HepG2 (cell line): ENCODE measurements around the gene YPEL3. TPM values are rescaled to one million over a fixed set of nuclear protein-coding genes. Genes with fewer than 3 reads are reported as not detected.

ENCODE experiments used
- ATAC-seq: fragments of 200-7000 bp; cut with Tn5 transposase; 3 replicates; pipeline ENCODE4 v1.9.1; 2020; ENCODE audit warnings: mild to moderate bottlenecking, moderate library complexity
- BruUV-seq: library from RNA; stranded (reverse); fragments of 400-500 nt; replicated peaks from 2 replicates; lab custom pipeline; 2021; lab: Mats Ljungman, UMichigan
- CTCF ChIA-PET: fragments of 300-600 bp; formaldehyde crosslinking; extraction: SDS; loops from one replicate; lab custom pipeline; 2021; ENCODE audit warnings: low total read pairs, inconsistent platforms, low intra/inter-chr PET ratio; lab: Yijun Ruan, JAX
- POLR2A ChIA-PET: fragments of 350-600 bp; sonication (Branson Sonifier 250); formaldehyde crosslinking; loops from one replicate; lab custom pipeline; 2020; ENCODE audit warnings: antibody characterized with exemption, inconsistent platforms; lab: Yijun Ruan, JAX
- DNase-seq: peaks from one replicate; pipeline ENCODE4 v3.0.0-alpha.2; 2015; ENCODE audit warnings: low spot score
- FAIRE-seq: peaks from 3 replicates; lab custom pipeline; 2011; peaks lifted over from hg19 to GRCh38; lab: Jason Lieb, UNC
- H2AFZ ChIP-seq: one replicate; pipeline ENCODE4 v1.6.1; 2011; ENCODE audit warnings: low read length, inconsistent platforms
- H3K27ac ChIP-seq: fragments of 300-600 bp; 3 replicates; pipeline ENCODE4 v1.8.0; 2011; ENCODE audit warnings: mixed run types, mild to moderate bottlenecking, mixed read lengths, low read length, inconsistent platforms; ENCODE audit not compliant: insufficient read depth; ENCODE audit errors: extremely low read length
- H3K27me3 ChIP-seq, 2 experiments: fragments of 200-600 bp in 1 of 2; 2 replicates in 1 of 2; 3 replicates in 1 of 2; pipeline versions ENCODE4 v1.6.0 to v1.8.0; 2011; ENCODE audit warnings: low read length in 2 of 2, mild to moderate bottlenecking in 2 of 2, moderate library complexity in 2 of 2, inconsistent platforms in 1 of 2; ENCODE audit not compliant: insufficient read depth in 2 of 2, control insufficient read depth in 1 of 2
- H3K36me3 ChIP-seq, 2 experiments: fragments of 200-600 bp in 1 of 2; replicated peaks in 1 of 2; 2 replicates in 1 of 2; 3 replicates in 1 of 2; pipeline versions ENCODE4 v1.5.1 to v1.8.0; 2011; ENCODE audit warnings: low read length in 2 of 2, inconsistent platforms in 1 of 2; ENCODE audit not compliant: insufficient read depth in 2 of 2, control insufficient read depth in 1 of 2
- H3K4me1 ChIP-seq: 2 replicates; pipeline ENCODE4 v1.5.1; 2012; ENCODE audit warnings: low read length, inconsistent platforms; ENCODE audit not compliant: insufficient read depth
- H3K4me2 ChIP-seq: 2 replicates; pipeline ENCODE4 v1.6.0; 2011; ENCODE audit warnings: low read depth, low read length, inconsistent platforms
- H3K4me3 ChIP-seq, 3 experiments: fragments of 200-600 bp in 1 of 3; sonication (generic), shearing (Covaris generic) in 1 of 3; replicated peaks in 1 of 3; 2 replicates each; pipeline ENCODE4 v1.5.1; 2011 to 2016; ENCODE audit warnings: low read length in 3 of 3, inconsistent platforms in 2 of 3, low read depth in 2 of 3, mild to moderate bottlenecking in 2 of 3, control low read depth in 1 of 3, mixed read lengths in 1 of 3; ENCODE audit not compliant: insufficient read depth in 1 of 3
- H3K79me2 ChIP-seq: one replicate; pipeline ENCODE4 v1.6.1; 2011; ENCODE audit warnings: low read length, inconsistent platforms; ENCODE audit not compliant: insufficient read depth
- H3K9ac ChIP-seq: 2 replicates; pipeline ENCODE4 v1.6.0; 2011; ENCODE audit warnings: mild to moderate bottlenecking, low read depth, low read length, inconsistent platforms; ENCODE audit not compliant: insufficient read depth
- H3K9me3 ChIP-seq: 2 replicates; pipeline ENCODE4 v1.5.1; 2012; ENCODE audit warnings: mild to moderate bottlenecking, low read length
- H4K20me1 ChIP-seq: 2 replicates; pipeline ENCODE4 v1.6.0; 2011; ENCODE audit warnings: inconsistent platforms, mild to moderate bottlenecking, low read length, moderate library complexity; ENCODE audit not compliant: insufficient read depth
- BRD4 ChIP-seq: sonication (generic); formaldehyde crosslinking; IDR thresholded peaks from 2 replicates; pipeline ENCODE4 v1.4.0; 2020; ENCODE audit warnings: missing genetic modification reagents
- NFE2 ChIP-seq: sonication (generic); formaldehyde crosslinking; IDR thresholded peaks from 2 replicates; pipeline ENCODE4 v1.4.0; 2020; ENCODE audit warnings: missing genetic modification reagents
- ZNF292 ChIP-seq: sonication (generic); formaldehyde crosslinking; IDR thresholded peaks from 2 replicates; pipeline ENCODE4 v1.8.1; 2022; ENCODE audit warnings: mild to moderate bottlenecking, low read depth, missing genetic modification reagents, borderline replicate concordance
- ZNF605 ChIP-seq: sonication (generic); formaldehyde crosslinking; IDR thresholded peaks from 2 replicates; pipeline ENCODE4 v1.8.0; 2022; ENCODE audit warnings: mild to moderate bottlenecking, missing genetic modification reagents
- WGBS: methylation state at CpG from one replicate; pipeline ENCODE4 v1.1.6; 2017; ENCODE audit warnings: low lambda C conversion rate; 5-methylcytosine and 5-hydroxymethylcytosine counted together
- in situ Hi-C: cut with HindIII; loops from 2 replicates; pipeline ENCODE4 v1.10.0; 2017; ENCODE audit warnings: low pct_unique_long_range_greater_than_20kb; ENCODE audit not compliant: extremely low pct_ligation_motif_present
- intact Hi-C: fragments of 100-400 bp; cut with micrococcal nuclease; formaldehyde crosslinking; loops from one replicate; pipeline ENCODE4 v1.10.0; 2022; ENCODE audit not compliant: unreplicated experiment
- polyA plus RNA-seq, 8 experiments: library from polyadenylated mRNA; depleted of rRNA in 3 of 8; stranded (reverse) in 7 of 8; unstranded in 1 of 8; fragments of >200 nt; fragmentation: Illumina TruSeq in 4 of 8; extraction: Trizol in 4 of 8; gene quantifications; 2 replicates each; pipeline versions ENCODE4 v1.2.1 to v1.2.3, GENCODE V29; 2011 to 2016; ENCODE audit warnings: low read depth in 4 of 8, missing spikeins in 1 of 8, mixed read lengths in 1 of 8; ENCODE audit not compliant: insufficient read depth in 1 of 8
- total RNA-seq, 5 experiments: library from RNA; depleted of rRNA; stranded (reverse); fragments of >200 nt; fragmentation: Illumina TruSeq; extraction: Trizol; gene quantifications; 2 replicates each; pipeline ENCODE4 v1.2.3, GENCODE V29; 2016; ENCODE audit warnings: low read depth in 1 of 5
- TF ChIP-seq, protein P1 (sequence below): sonication (generic); formaldehyde crosslinking; IDR thresholded peaks from 2 replicates; pipeline ENCODE4 v1.5.0; 2020; ENCODE audit warnings: missing genetic modification reagents
- TF ChIP-seq, protein P2 (sequence below): sonication (generic); formaldehyde crosslinking; conservative IDR thresholded peaks from 2 replicates; pipeline ENCODE4 v1.4.0; 2020; ENCODE audit warnings: mild to moderate bottlenecking, missing genetic modification reagents, moderate library complexity
- TF ChIP-seq, protein P3 (sequence below): sonication (generic); formaldehyde crosslinking; IDR thresholded peaks from 2 replicates; pipeline ENCODE4 v1.4.0; 2020; ENCODE audit warnings: missing genetic modification reagents
- TF ChIP-seq, protein P4 (sequence below): sonication (generic); formaldehyde crosslinking; conservative IDR thresholded peaks from 2 replicates; pipeline ENCODE4 v1.8.0; 2022; ENCODE audit warnings: mild to moderate bottlenecking, moderate library complexity, missing genetic modification reagents
- TF ChIP-seq, protein P5 (sequence below): sonication (generic); formaldehyde crosslinking; IDR thresholded peaks from 2 replicates; pipeline ENCODE4 v1.4.0; 2020; ENCODE audit warnings: missing genetic modification reagents

Gene YPEL3
- total and polyA plus RNA-seq, 2 of the 13 experiments (the other 11 are each of a cell fraction or from before 2014, with no cell fraction given), result 5.4 to 47.0 TPM

DNA sequence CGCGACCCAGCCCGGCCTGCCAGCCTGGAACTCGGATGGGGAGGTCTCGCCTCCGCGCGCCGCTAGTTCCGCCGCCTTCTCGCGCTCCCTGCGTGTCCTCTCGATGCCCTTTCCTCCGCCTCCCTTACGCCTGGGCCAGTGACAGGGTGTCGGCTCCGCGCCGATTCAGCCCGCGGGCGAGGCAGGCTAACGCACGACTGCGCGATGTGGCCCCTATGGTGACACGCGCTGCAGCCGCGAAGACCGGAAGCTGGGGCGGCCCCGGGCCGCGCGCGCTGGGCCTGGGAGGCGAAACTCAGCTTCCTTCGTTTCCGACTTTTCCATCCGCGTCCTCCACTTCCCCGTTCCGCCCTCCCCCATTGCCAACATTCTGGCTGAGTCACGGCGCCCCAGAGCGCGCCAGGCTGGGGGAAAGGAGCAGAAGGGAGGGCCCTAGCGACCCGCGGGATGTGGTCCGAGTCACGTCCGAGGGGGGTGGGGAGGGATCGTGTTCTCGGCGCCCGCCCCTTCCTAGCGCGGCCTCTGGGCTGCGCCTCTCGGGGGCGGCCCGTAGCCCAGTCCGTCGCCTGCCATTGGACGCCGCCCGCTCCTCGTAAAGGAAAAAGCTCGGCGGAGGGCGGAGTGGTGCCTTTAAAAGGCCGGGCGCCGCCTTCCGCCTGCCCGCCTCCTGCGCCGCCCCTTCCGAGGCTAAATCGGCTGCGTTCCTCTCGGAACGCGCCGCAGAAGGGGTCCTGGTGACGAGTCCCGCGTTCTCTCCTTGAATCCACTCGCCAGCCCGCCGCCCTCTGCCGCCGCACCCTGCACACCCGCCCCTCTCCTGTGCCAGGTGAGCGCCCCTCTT is 30.7 kb downstream of the YPEL3 start, which contains the start of gene ALDOA:
Gene ALDOA, plus strand, starts transcription at position 659 of the 841 bp plus-strand sequence. CDS start 1,138 bp downstream, outside the sequence.
- H3K27me3 ChIP-seq, result peaks cover 0 to 2% of the 10 kb centered on the region in 2 experiments; a peak in 1 of 5 replicates
- BruUV-seq, result TSS peak; percentile 92
- FAIRE-seq (peak; percentile 48), DNase-seq (peak; percentile 96), ATAC-seq (peak; percentile 89)
- ChIA-PET CTCF (interaction anchor here (1.2 kb wide), 1 partner anchor 27 kb away, joined by 3 read pairs; no protein-coding TSS in a partner anchor), POLR2A (interaction anchor here (0.7 to 9.1 kb wide), 41 partner anchors 10 to 809 kb away, joined by 3 to 120 read pairs (median 5); partner anchors contain the start of genes ASPHD1, CD2BP2, CDIPT and CORO1A)
- peak within 1 kb of the TSS; percentile 92 to 100 (median 95) for H3K4me3 ChIP-seq
- under 1% methylated on average over 64 of the region's 99 CpGs for WGBS
- H3K79me2 ChIP-seq, result peaks cover 59% of the 10 kb centered on the region
- H2AFZ ChIP-seq, result no peak within 1 kb of the TSS
- H3K36me3 ChIP-seq, result peaks cover 31 to 40% of the 10 kb centered on the region in 2 experiments
- H3K9me3 ChIP-seq, result no peaks in the 10 kb centered on the region
- intact Hi-C loops, result loop anchor here (5.0 kb wide), 1 partner anchor 682 kb away; the partner anchor contains the start of gene PHKG2
- H3K4me2 ChIP-seq, result peak within 1 kb of the TSS; percentile 99
- H3K4me1 ChIP-seq, result peaks cover 46% of the 10 kb centered on the region
- in situ Hi-C loops, result no loop called here
- peaks cover 48% of the 10 kb centered on the region for H4K20me1 ChIP-seq
- peak within 1 kb of the TSS; percentile 95 for H3K27ac ChIP-seq
- peak within 1 kb of the TSS; percentile 90 for H3K9ac ChIP-seq
- TF ChIP-seq, protein P1, sequence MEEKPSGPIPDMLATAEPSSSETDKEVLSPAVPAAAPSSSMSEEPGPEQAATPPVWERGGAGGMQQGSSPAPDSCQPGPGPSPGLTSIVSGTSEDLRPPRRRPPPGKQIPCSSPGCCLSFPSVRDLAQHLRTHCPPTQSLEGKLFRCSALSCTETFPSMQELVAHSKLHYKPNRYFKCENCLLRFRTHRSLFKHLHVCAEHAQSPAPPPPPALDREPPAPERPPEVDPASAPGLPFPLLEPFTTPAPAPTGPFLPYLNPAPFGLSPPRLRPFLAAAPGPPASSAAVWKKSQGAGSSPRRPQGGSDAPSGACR, result peak; percentile 99
- TF ChIP-seq ZNF605 (CRISPR knock-in tag), result peak; percentile 98
- peak; percentile 99 for TF ChIP-seq BRD4 (CRISPR knock-in tag)
- peak; percentile 97 for TF ChIP-seq NFE2 (CRISPR knock-in tag)
- TF ChIP-seq, protein P2, sequence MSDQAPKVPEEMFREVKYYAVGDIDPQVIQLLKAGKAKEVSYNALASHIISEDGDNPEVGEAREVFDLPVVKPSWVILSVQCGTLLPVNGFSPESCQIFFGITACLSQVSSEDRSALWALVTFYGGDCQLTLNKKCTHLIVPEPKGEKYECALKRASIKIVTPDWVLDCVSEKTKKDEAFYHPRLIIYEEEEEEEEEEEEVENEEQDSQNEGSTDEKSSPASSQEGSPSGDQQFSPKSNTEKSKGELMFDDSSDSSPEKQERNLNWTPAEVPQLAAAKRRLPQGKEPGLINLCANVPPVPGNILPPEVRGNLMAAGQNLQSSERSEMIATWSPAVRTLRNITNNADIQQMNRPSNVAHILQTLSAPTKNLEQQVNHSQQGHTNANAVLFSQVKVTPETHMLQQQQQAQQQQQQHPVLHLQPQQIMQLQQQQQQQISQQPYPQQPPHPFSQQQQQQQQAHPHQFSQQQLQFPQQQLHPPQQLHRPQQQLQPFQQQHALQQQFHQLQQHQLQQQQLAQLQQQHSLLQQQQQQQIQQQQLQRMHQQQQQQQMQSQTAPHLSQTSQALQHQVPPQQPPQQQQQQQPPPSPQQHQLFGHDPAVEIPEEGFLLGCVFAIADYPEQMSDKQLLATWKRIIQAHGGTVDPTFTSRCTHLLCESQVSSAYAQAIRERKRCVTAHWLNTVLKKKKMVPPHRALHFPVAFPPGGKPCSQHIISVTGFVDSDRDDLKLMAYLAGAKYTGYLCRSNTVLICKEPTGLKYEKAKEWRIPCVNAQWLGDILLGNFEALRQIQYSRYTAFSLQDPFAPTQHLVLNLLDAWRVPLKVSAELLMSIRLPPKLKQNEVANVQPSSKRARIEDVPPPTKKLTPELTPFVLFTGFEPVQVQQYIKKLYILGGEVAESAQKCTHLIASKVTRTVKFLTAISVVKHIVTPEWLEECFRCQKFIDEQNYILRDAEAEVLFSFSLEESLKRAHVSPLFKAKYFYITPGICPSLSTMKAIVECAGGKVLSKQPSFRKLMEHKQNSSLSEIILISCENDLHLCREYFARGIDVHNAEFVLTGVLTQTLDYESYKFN, result peak; percentile 93
- TF ChIP-seq ZNF292 (CRISPR knock-in tag), result peak; percentile 47; the same call in 1 of the 2 replicates
- TF ChIP-seq, protein P3, sequence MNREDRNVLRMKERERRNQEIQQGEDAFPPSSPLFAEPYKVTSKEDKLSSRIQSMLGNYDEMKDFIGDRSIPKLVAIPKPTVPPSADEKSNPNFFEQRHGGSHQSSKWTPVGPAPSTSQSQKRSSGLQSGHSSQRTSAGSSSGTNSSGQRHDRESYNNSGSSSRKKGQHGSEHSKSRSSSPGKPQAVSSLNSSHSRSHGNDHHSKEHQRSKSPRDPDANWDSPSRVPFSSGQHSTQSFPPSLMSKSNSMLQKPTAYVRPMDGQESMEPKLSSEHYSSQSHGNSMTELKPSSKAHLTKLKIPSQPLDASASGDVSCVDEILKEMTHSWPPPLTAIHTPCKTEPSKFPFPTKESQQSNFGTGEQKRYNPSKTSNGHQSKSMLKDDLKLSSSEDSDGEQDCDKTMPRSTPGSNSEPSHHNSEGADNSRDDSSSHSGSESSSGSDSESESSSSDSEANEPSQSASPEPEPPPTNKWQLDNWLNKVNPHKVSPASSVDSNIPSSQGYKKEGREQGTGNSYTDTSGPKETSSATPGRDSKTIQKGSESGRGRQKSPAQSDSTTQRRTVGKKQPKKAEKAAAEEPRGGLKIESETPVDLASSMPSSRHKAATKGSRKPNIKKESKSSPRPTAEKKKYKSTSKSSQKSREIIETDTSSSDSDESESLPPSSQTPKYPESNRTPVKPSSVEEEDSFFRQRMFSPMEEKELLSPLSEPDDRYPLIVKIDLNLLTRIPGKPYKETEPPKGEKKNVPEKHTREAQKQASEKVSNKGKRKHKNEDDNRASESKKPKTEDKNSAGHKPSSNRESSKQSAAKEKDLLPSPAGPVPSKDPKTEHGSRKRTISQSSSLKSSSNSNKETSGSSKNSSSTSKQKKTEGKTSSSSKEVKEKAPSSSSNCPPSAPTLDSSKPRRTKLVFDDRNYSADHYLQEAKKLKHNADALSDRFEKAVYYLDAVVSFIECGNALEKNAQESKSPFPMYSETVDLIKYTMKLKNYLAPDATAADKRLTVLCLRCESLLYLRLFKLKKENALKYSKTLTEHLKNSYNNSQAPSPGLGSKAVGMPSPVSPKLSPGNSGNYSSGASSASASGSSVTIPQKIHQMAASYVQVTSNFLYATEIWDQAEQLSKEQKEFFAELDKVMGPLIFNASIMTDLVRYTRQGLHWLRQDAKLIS (CRISPR knock-in tag), result peak; percentile 45
- TF ChIP-seq, protein P4, sequence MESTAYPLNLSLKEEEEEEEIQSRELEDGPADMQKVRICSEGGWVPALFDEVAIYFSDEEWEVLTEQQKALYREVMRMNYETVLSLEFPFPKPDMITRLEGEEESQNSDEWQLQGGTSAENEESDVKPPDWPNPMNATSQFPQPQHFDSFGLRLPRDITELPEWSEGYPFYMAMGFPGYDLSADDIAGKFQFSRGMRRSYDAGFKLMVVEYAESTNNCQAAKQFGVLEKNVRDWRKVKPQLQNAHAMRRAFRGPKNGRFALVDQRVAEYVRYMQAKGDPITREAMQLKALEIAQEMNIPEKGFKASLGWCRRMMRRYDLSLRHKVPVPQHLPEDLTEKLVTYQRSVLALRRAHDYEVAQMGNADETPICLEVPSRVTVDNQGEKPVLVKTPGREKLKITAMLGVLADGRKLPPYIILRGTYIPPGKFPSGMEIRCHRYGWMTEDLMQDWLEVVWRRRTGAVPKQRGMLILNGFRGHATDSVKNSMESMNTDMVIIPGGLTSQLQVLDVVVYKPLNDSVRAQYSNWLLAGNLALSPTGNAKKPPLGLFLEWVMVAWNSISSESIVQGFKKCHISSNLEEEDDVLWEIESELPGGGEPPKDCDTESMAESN, result peak; percentile 97
- TF ChIP-seq, protein P5, sequence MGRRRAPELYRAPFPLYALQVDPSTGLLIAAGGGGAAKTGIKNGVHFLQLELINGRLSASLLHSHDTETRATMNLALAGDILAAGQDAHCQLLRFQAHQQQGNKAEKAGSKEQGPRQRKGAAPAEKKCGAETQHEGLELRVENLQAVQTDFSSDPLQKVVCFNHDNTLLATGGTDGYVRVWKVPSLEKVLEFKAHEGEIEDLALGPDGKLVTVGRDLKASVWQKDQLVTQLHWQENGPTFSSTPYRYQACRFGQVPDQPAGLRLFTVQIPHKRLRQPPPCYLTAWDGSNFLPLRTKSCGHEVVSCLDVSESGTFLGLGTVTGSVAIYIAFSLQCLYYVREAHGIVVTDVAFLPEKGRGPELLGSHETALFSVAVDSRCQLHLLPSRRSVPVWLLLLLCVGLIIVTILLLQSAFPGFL (CRISPR knock-in tag), result 0 out of 2 replicates have a peak, but pooled peaks have one; percentile 65
